ENCODE results near the gene RUFY1. TPM values are rescaled to one million over a fixed set of nuclear protein-coding genes. Genes with fewer than 3 reads are reported as not detected.

Gene RUFY1
- total and polyA plus RNA-seq, 9 donors: 31.4 to 53.6 (median 39.1) TPM

DNA sequence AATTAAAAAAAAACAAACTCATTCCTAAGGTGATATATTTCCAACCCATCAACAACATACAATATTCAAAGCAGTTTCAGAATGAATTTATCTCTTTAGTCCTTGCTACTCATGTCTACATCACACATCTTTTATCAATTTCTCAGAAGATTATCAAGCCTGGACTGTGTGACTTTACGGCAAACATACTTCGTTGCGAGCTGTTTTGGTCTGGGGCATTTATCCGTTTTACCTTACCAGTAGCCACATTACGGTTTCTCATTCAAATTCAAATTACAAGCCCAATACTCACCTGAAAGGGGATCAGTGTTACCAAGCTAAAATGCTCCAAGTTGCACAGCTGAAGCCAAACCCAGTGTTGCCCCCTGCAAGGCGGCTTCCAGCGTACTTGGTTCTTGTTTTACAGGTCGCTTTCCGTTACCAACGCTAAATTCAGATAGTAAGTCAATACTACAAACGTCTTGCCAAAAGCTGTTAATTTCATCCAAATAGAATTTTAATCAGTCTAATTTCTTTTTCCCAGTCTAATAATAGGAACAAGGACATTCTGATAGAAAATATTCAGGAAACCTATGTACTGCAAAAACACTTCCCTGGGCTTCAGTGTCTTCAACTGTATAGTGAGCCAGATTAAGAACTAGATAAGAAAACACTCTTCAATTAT, 71.3 kb downstream of the RUFY1 start:
- intact Hi-C loops (cut with DNase I): loop anchor here in 2 of 4 donors (2.0 to 5.0 kb wide), 2 partner anchors 63 to 69 kb away; partner anchors contain the start of gene RUFY1 (in 1 of the 2)
- no peaks in the 10 kb centered on the region for H3K36me3 ChIP-seq

DNA sequence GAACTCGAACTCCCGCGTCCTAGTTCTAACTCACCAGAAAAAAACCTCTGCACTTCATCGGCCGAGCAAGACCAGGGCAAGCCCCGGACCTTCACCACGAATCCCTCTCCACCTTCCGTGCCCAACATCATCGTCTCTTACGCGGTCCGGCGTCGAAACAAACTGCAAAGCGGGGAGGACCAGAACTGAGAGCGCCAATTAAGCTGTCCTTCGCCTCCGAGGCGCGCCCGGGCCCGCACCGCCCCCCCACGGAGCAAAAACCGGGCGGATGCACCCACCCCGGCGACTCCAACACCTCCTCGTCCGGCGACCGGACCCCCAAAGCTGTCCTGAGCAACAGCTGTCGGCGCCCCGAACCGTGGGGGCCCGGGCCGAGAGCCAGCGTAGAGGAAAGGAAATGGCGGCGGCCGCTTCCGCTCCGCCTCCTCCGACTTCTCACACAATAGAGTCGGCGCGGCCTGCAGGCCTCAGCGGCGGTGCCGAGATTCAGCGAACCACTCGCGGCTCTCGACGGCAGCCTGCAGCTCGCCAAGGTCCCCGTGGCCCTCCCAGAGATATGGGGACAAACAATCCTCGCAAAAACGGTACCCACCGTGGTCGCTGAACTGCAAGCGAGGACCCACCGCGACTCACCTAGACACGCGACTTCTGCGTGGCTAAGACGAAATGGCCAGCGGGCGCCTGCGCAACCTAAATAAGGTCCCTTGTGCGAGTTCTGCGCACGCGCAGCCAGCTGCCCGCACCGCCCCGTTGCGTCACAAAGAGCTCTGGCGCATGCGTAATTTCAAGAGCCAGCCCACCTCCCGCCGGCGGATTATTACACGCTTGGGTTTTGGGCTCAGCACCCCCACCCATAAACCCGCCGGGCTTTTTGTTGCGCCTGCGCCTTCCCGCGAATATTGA, 72.9 kb downstream of the RUFY1 start, which contains the start of gene HNRNPH1:
Gene HNRNPH1 (minus strand): TSS at position 669 of the 903 bp plus-strand sequence. CDS start 538 bp downstream, at position 131.
- Histone ChIP-seq H3K27me3 (no peaks in the 10 kb centered on the region), H3K4me3 (peak within 1 kb of the TSS; percentile 100), H3K27ac (peak within 1 kb of the TSS; percentile 95 to 99), H3K4me1 (ENCODE audit: insufficient read depth) (peaks cover 7% of the 10 kb centered on the region), H3K36me3 (no peaks in the 10 kb centered on the region), H3K9me3 (no peaks in the 10 kb centered on the region)
- TF ChIP-seq, protein P1, sequence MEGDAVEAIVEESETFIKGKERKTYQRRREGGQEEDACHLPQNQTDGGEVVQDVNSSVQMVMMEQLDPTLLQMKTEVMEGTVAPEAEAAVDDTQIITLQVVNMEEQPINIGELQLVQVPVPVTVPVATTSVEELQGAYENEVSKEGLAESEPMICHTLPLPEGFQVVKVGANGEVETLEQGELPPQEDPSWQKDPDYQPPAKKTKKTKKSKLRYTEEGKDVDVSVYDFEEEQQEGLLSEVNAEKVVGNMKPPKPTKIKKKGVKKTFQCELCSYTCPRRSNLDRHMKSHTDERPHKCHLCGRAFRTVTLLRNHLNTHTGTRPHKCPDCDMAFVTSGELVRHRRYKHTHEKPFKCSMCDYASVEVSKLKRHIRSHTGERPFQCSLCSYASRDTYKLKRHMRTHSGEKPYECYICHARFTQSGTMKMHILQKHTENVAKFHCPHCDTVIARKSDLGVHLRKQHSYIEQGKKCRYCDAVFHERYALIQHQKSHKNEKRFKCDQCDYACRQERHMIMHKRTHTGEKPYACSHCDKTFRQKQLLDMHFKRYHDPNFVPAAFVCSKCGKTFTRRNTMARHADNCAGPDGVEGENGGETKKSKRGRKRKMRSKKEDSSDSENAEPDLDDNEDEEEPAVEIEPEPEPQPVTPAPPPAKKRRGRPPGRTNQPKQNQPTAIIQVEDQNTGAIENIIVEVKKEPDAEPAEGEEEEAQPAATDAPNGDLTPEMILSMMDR (IDR thresholded peaks at IDR 0.05): peak in 2 of 3 donors; percentile 13 to 22
- TF ChIP-seq EP300 (IDR thresholded peaks at IDR 0.05) (no peak), POLR2A (IDR thresholded peaks at IDR 0.05) (peak; percentile 100)
- DNase-seq: peak; percentile 99 to 100 (median 99)
- WGBS, 3 donors: 0% methylated on average over 51 to 92 of the region's 92 CpGs
- intact Hi-C loops (cut with DNase I): loop anchor here in 1 of 4 donors (5.0 kb wide), 1 partner anchor 71 kb away; the partner anchor contains the start of gene RUFY1

More for the DNA sequence above, 71.3 kb downstream of the RUFY1 start:
- peak overlapping the region in 1 of 2 donors; percentile 81 for H3K27ac ChIP-seq
- peak in 1 of 5 donors; percentile 25 for DNase-seq
- H3K9me3 ChIP-seq: no peaks in the 10 kb centered on the region
- no peaks in the 10 kb centered on the region for H3K27me3 ChIP-seq
- H3K4me3 ChIP-seq: peak overlapping the region; percentile 100
- TF ChIP-seq POLR2A (IDR thresholded peaks at IDR 0.05): no peak
- TF ChIP-seq, protein P1 (IDR thresholded peaks at IDR 0.05): no peak
- TF ChIP-seq EP300 (IDR thresholded peaks at IDR 0.05): no peak
- H3K4me1 ChIP-seq (ENCODE audit: insufficient read depth): peaks cover 7% of the 10 kb centered on the region
- WGBS, 3 donors: 3 to 5% (median 5%) methylated on average over 11 of the region's 11 CpGs

DNA sequence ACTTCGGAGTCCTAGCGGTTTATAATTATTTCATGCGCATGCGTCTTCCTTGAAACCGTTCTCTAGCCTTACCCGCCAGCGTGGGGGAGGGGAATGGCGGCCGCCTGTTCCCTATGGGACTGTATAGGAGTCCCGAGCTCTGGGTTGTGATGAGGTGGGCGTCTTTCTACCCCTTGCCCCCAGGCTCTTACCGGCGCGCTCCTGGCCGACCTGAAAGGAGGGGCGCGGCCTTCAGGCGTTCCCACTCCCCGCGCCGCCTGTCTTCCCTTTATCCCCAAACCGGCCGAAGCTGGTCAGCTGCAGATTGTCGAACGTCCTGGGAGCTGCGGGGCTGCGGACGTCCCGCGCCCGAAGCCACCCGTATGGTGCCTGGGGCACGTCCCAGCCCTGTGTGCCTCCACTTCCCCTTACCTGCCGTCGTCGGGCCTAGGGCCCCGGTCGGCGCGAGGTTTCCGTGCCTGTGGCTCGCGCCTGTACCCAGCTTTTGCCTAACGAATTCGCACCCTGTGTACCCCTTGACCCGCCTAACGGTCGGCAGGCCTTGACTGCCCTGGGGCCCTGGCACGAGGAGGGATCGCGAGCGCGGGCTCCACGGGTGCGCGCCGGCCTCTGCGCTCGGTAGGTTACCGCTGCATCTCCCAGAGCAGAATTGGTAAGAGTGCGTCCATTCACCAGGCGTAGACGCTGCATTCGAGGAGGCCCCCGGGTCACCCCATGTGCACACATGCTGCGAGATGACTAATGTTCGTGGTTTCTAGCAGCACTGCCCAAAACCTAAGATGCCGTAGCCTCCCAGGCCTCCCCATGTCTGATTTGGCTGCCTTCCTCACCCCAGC, 73.8 kb downstream of the RUFY1 start:
- intact Hi-C loops (cut with DNase I): loop anchor here in 1 of 4 donors (5.0 kb wide), 1 partner anchor 72 kb away; the partner anchor contains the start of gene RUFY1

More for the DNA sequence above, 73.8 kb downstream of the RUFY1 start:
- peaks cover 7% of the 10 kb centered on the region for H3K4me1 ChIP-seq (ENCODE audit: insufficient read depth)
- H3K9me3 ChIP-seq: no peaks in the 10 kb centered on the region
- peak overlapping the region; percentile 71 for H3K4me3 ChIP-seq
- no peaks in the 10 kb centered on the region for H3K27me3 ChIP-seq
- H3K36me3 ChIP-seq: no peaks in the 10 kb centered on the region
- WGBS, 3 donors: 1 to 4% (median 3%) methylated on average over 39 to 68 of the region's 68 CpGs
- peak overlapping the region; percentile 93 to 95 for H3K27ac ChIP-seq
- DNase-seq: peak in 3 of 5 donors; percentile 55 to 74 (median 60)
- no peak for TF ChIP-seq EP300 (IDR thresholded peaks at IDR 0.05)
- TF ChIP-seq POLR2A (IDR thresholded peaks at IDR 0.05): no peak
- TF ChIP-seq, protein P1 (IDR thresholded peaks at IDR 0.05): peak in 2 of 3 donors; percentile 12 to 42

Measured in ovary (tissue), 9 donors.